ENCODE measurements around the gene WNT5B.

GRCh38 chr12:1665366-1665765, 36.3 kb downstream of the WNT5B start:
- TF ChIP-seq CTCF (conservative IDR thresholded peaks at IDR 0.05) (no peak), EZH2 (IDR thresholded peaks at IDR 0.05; ENCODE audit: low read depth) (no peak)
